GM23248 (cell line): ENCODE data around the gene ARPC5L.

Source experiments
- EZH2 ChIP-seq: fragments of 200-600 bp; sonication (generic); IDR thresholded peaks from 2 replicates; pipeline ENCODE4 v1.6.1; 2018; ENCODE audit warnings: antibody characterized with exemption, mild to moderate bottlenecking; ENCODE audit not compliant: insufficient read depth, poor library complexity, severe bottlenecking
- EZH2phosphoT487 ChIP-seq: fragments of 200-600 bp; sonication (generic); IDR thresholded peaks from 2 replicates; pipeline ENCODE4 v1.6.1; 2018; ENCODE audit warnings: antibody characterized with exemption, moderate library complexity, mild to moderate bottlenecking, low read depth; ENCODE audit not compliant: insufficient read depth

DNA sequence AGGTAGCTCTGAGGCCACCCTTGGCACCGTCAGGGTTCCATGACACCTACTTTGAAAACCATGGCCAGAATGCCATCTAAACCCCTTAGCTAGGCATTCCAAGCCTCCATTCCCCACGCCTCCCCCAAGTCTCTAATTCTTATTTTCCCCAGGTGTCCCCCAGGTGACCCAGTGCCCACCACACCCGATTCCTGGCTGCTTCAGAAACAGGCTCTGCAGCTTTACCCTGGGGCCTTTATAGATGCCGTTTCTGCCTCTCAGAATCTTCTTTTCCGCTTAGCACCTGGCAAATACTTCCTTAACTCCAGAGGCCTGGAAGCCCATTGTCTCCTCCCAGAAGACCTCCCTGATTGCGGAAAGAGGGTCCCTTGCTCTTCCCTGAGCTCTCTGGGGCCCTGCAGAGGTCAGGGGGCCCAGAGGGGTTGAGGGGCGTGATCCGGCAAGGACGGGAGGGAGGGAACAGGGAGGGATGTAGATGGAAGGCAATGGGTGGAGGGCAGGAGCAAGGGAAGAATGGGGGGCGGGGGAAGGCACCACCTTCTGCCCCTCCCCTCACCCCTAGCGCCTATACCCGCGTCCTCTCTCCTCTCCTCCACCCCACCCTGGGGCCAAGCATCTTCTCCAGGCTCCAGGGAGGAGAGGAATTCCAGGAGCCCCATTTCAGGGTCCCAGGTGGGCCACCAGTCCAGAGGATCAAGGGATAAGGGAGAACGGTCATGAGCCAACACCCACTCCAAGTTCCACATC is 20.7 kb upstream of the ARPC5L start:
- TF ChIP-seq EZH2 (no peak), EZH2phosphoT487 (no peak)
